PC-9 (cell line): ENCODE data around the gene DSTYK.

Experiments
- CTCF ChIP-seq: fragments of 200-600 bp; sonication (generic); conservative IDR thresholded peaks from 2 replicates; pipeline ENCODE4 v1.6.1; 2017; ENCODE audit warnings: mixed run types, antibody characterized with exemption, mild to moderate bottlenecking, moderate library complexity
- EZH2 ChIP-seq: fragments of 200-600 bp; sonication (generic); IDR thresholded peaks from 2 replicates; pipeline ENCODE4 v1.8.0; 2017; ENCODE audit warnings: antibody characterized with exemption, low read depth

- TF ChIP-seq CTCF (no peak), EZH2 (no peak)
Observed at GRCh38 chr1:205250699-205251098, 39.2 kb upstream of the DSTYK start.
